Omental fat pad (tissue), 4 donors: ENCODE measurements around the gene HS6ST3. TPM values are rescaled to one million over a fixed set of nuclear protein-coding genes. Genes with fewer than 3 reads are reported as not detected.
"Not testable (repeated sequence)": the region's sequence is repeated elsewhere in the genome, so short reads cannot be mapped to it uniquely, and the experiment has no call there.

Experiments
- ATAC-seq: fragments of 150-250 bp; one replicate; pipeline ENCODE4 v1.9.1; 2016; ENCODE audit warnings: mild to moderate bottlenecking, moderate library complexity; ENCODE audit not compliant: low FRiP score
- DNase-seq: peaks from one replicate; pipeline ENCODE4 v3.0.0-alpha.2; 2019; ENCODE audit warnings: low spot score
- CTCF ChIP-seq, 3 donors: fragments of 450-650 bp; IDR thresholded peaks; one replicate each; pipeline ENCODE4 v1.5.1; 2016 to 2017; ENCODE audit warnings: antibody characterized with exemption in 3 of 3, mild to moderate bottlenecking in 3 of 3, moderate library complexity in 2 of 3
- total RNA-seq, 4 donors: library from RNA; depleted of rRNA; stranded (reverse); fragments of >200 nt; gene quantifications; one replicate each; pipeline ENCODE4 v1.1.0, GENCODE V29; 2016

HS6ST3 gene
- total RNA-seq, 4 donors from 2014 or later, result 0.09 to 0.32 (median 0.24) TPM; not detected in 1

- no peak for ATAC-seq
- TF ChIP-seq CTCF (IDR thresholded peaks at IDR 0.05), result no peak
- no peak for DNase-seq
Observed at GRCh38 chr13:96769874-96770273, 680.0 kb downstream of the HS6ST3 start.

GRCh38 chr13:96771486-96772367, 681.8 kb downstream of the HS6ST3 start:
- no peak for TF ChIP-seq CTCF (IDR thresholded peaks at IDR 0.05)
- ATAC-seq (no peak), DNase-seq (no peak)

- ATAC-seq, result no peak
- no peak for TF ChIP-seq CTCF (IDR thresholded peaks at IDR 0.05)
- DNase-seq, result no peak
Observed at GRCh38 chr13:96772426-96772825, 682.5 kb downstream of the HS6ST3 start.

- not testable (repeated sequence) for DNase-seq, ATAC-seq
Observed at GRCh38 chr13:96778302-96778701, 688.4 kb downstream of the HS6ST3 start.

- ATAC-seq (no peak), DNase-seq (no peak)
- no peak for TF ChIP-seq CTCF (IDR thresholded peaks at IDR 0.05)
Observed at GRCh38 chr13:96779691-96780090, 689.8 kb downstream of the HS6ST3 start.

- ATAC-seq, result no peak
- TF ChIP-seq CTCF (IDR thresholded peaks at IDR 0.05), result no peak
- DNase-seq, result no peak
Observed at GRCh38 chr13:96780105-96780504, 690.2 kb downstream of the HS6ST3 start.

- DNase-seq (no peak), ATAC-seq (no peak)
- TF ChIP-seq CTCF (IDR thresholded peaks at IDR 0.05), result no peak
Observed at GRCh38 chr13:96781141-96781540, 691.2 kb downstream of the HS6ST3 start.
